ENCODE data around the gene DCAF4L1.
A peak's percentile ranks its signal among the peaks of the same experiment; 100 is the strongest.

DCAF4L1 gene

DNA sequence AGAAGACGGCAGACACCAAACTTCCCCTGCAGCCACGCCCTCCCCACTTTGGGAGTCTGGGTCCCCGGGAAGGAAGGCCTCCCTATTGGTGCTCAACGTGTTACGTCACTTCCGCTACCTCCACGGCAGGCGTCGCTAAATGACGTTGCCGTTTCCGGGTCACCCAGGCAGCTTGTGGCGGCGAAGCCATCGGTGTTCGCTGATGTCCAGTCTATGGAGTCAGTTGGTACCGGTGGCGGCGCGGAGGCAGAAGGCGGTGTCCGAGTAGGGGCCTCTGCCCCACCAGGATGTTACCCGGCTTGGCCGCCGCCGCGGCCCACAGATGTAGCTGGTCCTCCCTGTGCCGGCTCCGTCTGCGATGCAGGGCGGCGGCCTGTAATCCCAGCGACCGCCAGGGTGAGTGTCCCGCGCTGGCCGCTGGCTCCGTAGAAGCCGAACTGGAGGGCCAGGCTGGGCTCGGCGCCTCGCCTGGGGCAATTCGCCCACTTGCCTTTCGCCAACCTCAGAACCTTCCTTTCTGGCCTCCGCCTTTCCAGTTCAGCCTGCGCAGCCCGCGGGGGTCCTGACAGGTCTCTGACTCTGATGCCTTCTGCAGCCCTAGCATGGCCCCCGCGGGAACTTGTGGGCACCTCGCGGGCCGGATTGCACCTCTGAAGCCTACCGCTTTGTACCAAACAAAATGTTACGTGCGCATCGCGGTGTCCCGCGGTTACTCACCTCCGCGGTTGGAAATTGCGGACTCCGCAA lies 9.0 kb downstream of the DCAF4L1 start, which contains the start of gene SLC30A9:
Gene SLC30A9 (plus strand): TSS at position 166 of the 747 bp plus-strand sequence. CDS start 122 bp downstream, at position 288.
- peak; percentile 96 for DNase-seq

DNA sequence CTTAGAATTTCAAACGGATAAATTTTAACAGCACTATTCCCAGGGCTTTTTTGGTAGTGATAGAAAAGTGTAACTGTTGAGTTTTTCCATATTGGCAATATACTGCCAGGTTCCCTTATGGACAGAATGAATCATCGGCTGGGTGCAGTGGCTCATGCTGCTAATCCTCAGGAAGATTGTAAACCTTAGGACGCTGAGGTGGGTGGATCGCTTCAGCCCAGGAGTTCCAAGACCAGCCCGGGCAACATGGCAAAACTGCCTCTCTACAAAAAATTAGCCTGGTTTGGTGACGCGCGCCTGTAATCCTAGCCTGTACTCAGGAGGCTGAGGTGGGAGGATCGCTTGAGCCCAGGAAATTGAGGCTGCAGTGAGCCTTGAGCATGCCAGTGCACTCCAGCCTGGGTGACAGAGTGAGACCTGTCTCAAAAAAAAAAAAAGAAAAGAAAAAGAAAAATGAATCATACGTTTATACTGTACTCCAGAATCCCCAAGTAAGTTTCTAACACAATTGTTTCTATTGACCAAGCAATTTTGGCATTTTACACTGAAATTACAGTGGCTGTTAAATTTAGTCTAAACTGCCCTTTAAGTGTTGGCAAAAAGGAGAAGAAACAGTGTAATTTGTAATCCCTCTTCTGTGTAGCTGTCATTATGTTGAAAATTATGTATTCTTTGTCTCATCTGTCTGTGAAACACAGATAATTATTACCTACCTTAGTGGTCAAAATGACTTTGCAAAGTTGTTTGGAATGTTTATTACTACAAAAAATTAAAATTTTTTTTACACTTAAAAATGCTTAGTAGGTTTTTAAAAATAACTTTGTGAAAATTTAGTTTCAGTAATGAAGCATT lies 10.6 kb downstream of the DCAF4L1 start:
- DNase-seq = no peak

DNA sequence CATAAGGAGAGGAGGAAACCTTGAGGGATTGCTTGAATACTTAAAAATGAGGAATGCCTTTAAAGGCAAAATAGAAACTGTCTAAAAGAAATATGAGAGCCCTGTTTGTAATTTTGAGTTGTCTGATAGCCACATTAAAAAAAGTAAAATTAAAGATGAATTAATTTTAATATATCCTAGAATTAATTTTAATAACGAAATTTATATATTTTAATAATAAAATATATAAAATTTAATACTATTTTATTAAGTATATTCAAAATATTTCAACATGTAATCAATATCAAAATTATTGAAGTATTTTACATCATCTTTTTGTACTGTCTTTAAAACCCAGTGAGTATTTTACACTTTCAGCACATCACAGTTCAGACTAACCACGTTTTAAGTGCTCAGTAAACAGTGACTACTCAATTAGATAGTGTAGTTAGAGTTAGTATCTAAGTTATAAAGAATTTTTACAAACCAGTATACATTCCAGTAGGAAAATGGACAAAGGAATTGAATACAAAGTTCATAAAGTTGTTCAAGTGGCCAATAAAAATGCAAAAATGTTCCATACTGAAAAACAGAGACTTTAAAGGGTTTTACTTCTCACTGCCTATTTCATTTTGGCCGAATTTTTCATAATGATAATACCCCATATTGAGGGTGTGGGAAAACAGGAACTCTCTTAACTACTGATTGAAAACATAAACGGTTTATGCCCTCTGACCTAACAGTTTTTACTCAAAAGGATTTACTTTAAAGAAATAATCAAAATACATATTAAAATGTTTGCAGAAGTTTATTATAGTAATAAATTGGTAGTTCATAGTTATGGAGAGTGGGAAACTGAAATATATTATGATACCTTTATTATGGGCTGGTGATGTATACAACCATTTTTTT lies 11.7 kb downstream of the DCAF4L1 start:
- DNase-seq = no peak

DNA sequence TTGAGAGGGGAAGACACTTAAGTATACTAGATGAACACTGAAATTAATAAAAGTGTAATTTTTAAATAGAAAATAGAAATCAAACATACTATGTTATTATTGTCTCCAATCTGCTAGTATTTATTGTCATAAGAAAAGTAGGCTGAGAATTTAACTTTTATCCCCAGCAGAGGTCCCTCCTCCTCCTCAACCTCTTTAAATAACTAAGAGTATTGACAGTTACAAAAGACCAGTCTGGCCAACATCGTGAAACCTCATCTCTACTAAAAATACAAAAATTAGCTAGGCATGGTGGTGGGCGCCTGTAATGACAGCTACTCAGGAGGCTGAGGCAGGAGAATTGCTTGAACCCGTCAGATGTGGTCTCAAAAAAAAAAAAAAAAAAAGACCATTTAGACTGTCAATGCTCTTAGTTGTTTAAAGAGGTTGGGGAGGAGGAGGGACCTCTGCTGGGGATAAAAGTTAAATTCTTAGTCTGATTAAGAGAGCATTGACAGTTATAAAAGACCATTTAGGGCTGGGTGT lies 13.0 kb downstream of the DCAF4L1 start:
- no peak for DNase-seq

DNA sequence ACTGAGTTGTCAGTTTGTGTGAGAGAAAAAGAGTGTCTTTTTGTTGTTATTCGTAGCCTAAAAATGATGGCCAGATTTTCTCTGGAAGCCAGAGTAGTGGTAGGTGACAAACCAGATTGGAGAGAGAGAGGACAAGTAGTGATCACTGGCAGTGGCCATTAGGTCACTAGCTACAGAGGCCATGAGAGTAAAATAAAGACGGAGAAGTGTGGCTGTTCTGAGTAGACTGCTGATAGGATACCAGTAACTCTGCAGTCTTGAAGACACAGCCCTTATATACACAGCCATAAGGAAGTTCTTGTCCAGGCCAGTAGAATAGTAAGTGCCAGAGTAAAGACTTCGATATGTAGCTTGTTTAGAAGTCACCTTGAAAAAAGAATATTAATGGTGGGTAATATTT lies 16.5 kb downstream of the DCAF4L1 start:
- DNase-seq = no peak

DNA sequence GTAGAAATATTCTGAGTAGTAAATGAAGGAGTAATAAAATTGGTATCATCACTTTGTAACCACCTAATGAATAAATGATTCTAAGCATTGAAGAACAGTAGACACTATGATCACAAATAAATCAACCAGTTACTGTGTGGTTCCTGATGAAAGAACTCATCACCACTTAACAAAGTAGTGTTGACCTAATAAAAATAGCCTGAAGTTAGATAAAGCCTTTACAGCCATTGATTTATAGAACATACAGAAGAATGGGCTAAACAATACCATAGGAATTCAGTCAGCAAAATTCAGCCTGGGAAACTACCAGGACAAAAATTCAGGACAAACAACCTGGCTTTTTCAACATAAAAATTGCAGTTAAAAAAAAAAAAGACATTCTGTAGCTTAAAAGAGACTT lies 17.8 kb downstream of the DCAF4L1 start:
- DNase-seq = no peak

DNA sequence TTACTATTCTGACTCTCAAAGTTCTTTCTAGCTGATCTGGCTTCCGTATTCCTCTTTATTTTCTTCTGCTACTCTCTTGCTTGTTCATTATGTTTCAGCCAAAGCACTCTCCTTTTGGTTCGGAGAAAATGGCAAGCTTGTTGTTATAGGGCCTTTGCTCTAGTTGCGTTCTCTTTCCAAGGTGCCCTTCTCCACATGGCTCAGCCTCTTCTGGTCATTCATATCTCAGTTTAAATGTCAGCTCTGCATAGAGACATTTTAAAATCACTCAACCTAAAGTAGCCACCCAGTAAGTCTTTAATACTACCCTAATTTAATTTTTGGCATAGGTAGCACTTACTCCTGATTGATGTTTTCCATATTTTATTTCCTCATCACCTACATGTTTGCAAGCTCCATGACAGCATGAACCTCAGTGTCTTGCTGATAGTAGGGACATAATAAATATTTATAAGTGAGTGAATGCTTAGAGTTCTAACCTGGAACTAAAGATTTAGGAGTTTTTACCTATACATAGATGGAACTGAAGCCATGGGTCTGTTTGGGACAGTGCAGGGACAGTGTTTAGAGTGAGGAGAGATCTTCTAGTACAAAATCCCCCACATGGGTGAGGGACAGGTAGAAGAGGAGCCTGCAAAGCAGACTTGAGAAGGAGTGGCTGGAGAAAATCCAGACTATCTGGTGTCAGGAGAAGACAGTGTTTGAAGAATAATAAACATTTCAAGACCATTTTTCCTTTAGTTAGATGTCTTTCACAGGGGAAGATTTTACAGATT lies 26.6 kb downstream of the DCAF4L1 start:
- no peak for DNase-seq

DNA sequence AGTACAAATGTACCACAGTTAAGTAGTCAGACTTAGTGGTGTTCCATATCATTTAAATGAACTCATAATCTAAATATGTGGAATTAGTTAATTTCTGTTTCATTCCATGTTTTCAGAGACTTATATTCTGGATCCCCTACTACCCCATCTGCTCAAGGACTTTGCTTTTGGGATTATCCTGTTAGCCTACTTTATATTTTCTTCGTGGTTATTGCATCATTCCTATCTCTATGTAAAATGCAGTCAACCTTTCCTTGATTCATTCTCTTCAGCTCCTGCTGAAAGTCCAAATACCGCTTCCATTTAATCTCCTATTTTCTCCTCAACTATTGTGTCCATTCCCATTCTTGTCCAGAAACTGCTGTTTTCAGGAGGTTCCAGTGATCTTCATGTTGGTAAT lies 33.9 kb downstream of the DCAF4L1 start:
- no peak for DNase-seq

DNA sequence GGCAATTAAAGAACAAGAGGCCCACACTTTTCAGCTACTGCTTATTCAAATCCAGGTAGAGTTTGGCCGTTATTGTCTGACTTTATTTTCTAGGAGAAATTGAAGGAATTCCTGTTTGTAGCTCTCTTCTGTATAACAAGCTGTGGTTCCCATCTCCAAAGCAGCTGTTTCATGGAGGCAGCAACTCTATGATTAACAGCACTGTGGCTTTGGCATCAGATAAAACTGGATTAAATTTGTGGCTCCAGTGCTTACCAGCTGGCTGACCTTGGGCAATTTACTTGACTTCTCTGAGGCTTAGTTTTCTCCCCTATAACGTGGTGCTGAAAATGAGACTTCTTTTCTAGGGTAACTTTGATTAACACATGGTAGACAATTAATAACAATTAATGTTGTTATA lies 36.9 kb downstream of the DCAF4L1 start:
- no peak for DNase-seq
